Activated CD8-positive, alpha-beta memory T cell treated with anti-CD3 and anti-CD28 coated beads, Interleukin-2, amount 10 ng/mL, durations not matched to agents 7 days and 5 days (primary cell): ENCODE results near the gene PLBD2. TPM values are rescaled to one million over a fixed set of nuclear protein-coding genes. Genes with fewer than 3 reads are reported as not detected.

Source experiments
- ATAC-seq: fragments of 150-1000 bp; cut with Tn5 transposase; one replicate; pipeline ENCODE4 v1.10.0; 2021; ENCODE audit warnings: moderate library complexity
- CTCF ChIA-PET: fragments of 350-600 bp; sonication (Branson Sonifier 250); formaldehyde crosslinking; loops from one replicate; lab custom pipeline; 2021; ENCODE audit warnings: antibody characterized with exemption; lab: Charles Lee
- DNase-seq: peaks from one replicate; pipeline ENCODE4 v3.0.0-alpha.2; 2020
- H3K27ac Mint-ChIP-seq: one replicate; pipeline ENCODE4 v1.8.0; 2021; ENCODE audit warnings: mild to moderate bottlenecking, mixed read lengths
- H3K27me3 Mint-ChIP-seq: one replicate; pipeline ENCODE4 v1.8.0; 2021; ENCODE audit warnings: mixed read lengths
- H3K36me3 Mint-ChIP-seq: one replicate; pipeline ENCODE4 v1.8.0; 2021; ENCODE audit warnings: mild to moderate bottlenecking, mixed read lengths
- H3K4me1 Mint-ChIP-seq: one replicate; pipeline ENCODE4 v1.8.0; 2021; ENCODE audit warnings: mixed read lengths
- H3K4me3 Mint-ChIP-seq: one replicate; pipeline ENCODE4 v1.8.0; 2021; ENCODE audit warnings: mild to moderate bottlenecking, moderate library complexity, mixed read lengths
- H3K9me3 Mint-ChIP-seq: one replicate; pipeline ENCODE4 v1.8.0; 2022; ENCODE audit warnings: low read depth, mixed read lengths
- total RNA-seq, 2 experiments: library from RNA; stranded (reverse); gene quantifications; one replicate each; pipeline ENCODE4 v1.2.3, GENCODE V29; 2021

PLBD2 gene
- total RNA-seq, 2 experiments from 2014 or later, result 11.2 to 12.5 TPM

DNA sequence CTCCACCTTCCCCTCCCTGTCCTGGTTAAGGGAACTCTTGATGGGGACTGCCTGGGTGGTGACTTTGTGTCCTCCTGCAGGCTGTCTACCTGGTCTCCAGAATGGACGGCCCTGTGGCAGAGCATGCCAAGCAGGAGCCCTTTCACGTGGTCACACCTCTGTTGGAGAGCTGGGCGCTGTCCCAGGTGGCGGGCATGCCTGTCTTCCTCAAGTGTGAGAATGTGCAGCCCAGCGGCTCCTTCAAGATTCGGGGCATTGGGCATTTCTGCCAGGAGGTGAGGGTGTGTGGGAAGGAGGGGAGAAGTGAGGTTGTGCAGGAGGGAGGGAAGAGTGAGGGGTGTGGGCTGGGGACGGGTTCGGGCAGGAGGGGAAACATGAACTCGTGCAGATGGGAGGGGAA is 69.5 kb downstream of the PLBD2 start:
- H3K27me3 Mint-ChIP-seq, result peaks cover 22% of the 10 kb centered on the region
- peaks cover 4% of the 10 kb centered on the region for H3K9me3 Mint-ChIP-seq
- H3K36me3 Mint-ChIP-seq, result no peaks in the 10 kb centered on the region
- no peak overlapping the region for H3K4me3 Mint-ChIP-seq
- peaks cover 2% of the 10 kb centered on the region for H3K4me1 Mint-ChIP-seq
- no peak overlapping the region for H3K27ac Mint-ChIP-seq
- no peak for DNase-seq
- CTCF ChIA-PET, result no interaction called here
- no peak for ATAC-seq

GRCh38 chr12:113428482-113428881 is 70.1 kb downstream of the PLBD2 start:
- Mint-ChIP-seq H3K36me3 (no peaks in the 10 kb centered on the region), H3K9me3 (peaks cover 4% of the 10 kb centered on the region), H3K27me3 (peaks cover 22% of the 10 kb centered on the region), H3K27ac (no peak overlapping the region), H3K4me3 (no peak overlapping the region), H3K4me1 (peaks cover 2% of the 10 kb centered on the region)
- CTCF ChIA-PET, result interaction anchor here (1.3 kb wide), 1 partner anchor 11 kb away, joined by 3 read pairs; no protein-coding TSS in a partner anchor
- no peak for DNase-seq
- ATAC-seq, result no peak

- Mint-ChIP-seq H3K36me3 (no peaks in the 10 kb centered on the region), H3K27me3 (peaks cover 7% of the 10 kb centered on the region), H3K4me1 (no peaks in the 10 kb centered on the region), H3K27ac (no peak overlapping the region), H3K4me3 (no peak overlapping the region), H3K9me3 (peaks cover 4% of the 10 kb centered on the region)
- DNase-seq (no peak), ATAC-seq (no peak)
- CTCF ChIA-PET, result no interaction called here
Measured at GRCh38 chr12:113432986-113433385, 74.6 kb downstream of the PLBD2 start.

GRCh38 chr12:113435367-113435766 is 77.0 kb downstream of the PLBD2 start:
- CTCF ChIA-PET, result no interaction called here
- no peak overlapping the region for H3K27ac Mint-ChIP-seq
- H3K9me3 Mint-ChIP-seq, result no peaks in the 10 kb centered on the region
- no peaks in the 10 kb centered on the region for H3K36me3 Mint-ChIP-seq
- ATAC-seq (no peak), DNase-seq (no peak)
- no peaks in the 10 kb centered on the region for H3K4me1 Mint-ChIP-seq
- H3K4me3 Mint-ChIP-seq, result no peak overlapping the region
- peaks cover 6% of the 10 kb centered on the region for H3K27me3 Mint-ChIP-seq

- CTCF ChIA-PET, result no interaction called here
- H3K4me1 Mint-ChIP-seq, result no peaks in the 10 kb centered on the region
- no peak overlapping the region for H3K4me3 Mint-ChIP-seq
- no peak overlapping the region for H3K27ac Mint-ChIP-seq
- peaks cover 9% of the 10 kb centered on the region for H3K27me3 Mint-ChIP-seq
- DNase-seq, result no peak
- ATAC-seq, result no peak
- H3K9me3 Mint-ChIP-seq, result no peaks in the 10 kb centered on the region
- H3K36me3 Mint-ChIP-seq, result no peaks in the 10 kb centered on the region
Measured at GRCh38 chr12:113436586-113436985, 78.2 kb downstream of the PLBD2 start.

GRCh38 chr12:113436993-113437728 is 78.8 kb downstream of the PLBD2 start:
- CTCF ChIA-PET, result no interaction called here
- no peaks in the 10 kb centered on the region for H3K9me3 Mint-ChIP-seq
- H3K4me3 Mint-ChIP-seq, result no peak overlapping the region
- H3K36me3 Mint-ChIP-seq, result no peaks in the 10 kb centered on the region
- no peak overlapping the region for H3K27ac Mint-ChIP-seq
- peaks cover 9% of the 10 kb centered on the region for H3K27me3 Mint-ChIP-seq
- DNase-seq (no peak), ATAC-seq (no peak)
- no peaks in the 10 kb centered on the region for H3K4me1 Mint-ChIP-seq

- Mint-ChIP-seq H3K4me3 (no peak overlapping the region), H3K36me3 (no peaks in the 10 kb centered on the region), H3K27ac (no peak overlapping the region), H3K27me3 (peaks cover 9% of the 10 kb centered on the region), H3K4me1 (no peaks in the 10 kb centered on the region), H3K9me3 (no peaks in the 10 kb centered on the region)
- CTCF ChIA-PET, result no interaction called here
- DNase-seq, result no peak
- ATAC-seq, result no peak
Measured at GRCh38 chr12:113437729-113438100, 79.3 kb downstream of the PLBD2 start.

- Mint-ChIP-seq H3K27me3 (peaks cover 9% of the 10 kb centered on the region), H3K4me1 (no peaks in the 10 kb centered on the region), H3K9me3 (no peaks in the 10 kb centered on the region), H3K27ac (no peak overlapping the region), H3K4me3 (no peak overlapping the region), H3K36me3 (no peaks in the 10 kb centered on the region)
- no peak for DNase-seq
- CTCF ChIA-PET, result no interaction called here
- no peak for ATAC-seq
Measured at GRCh38 chr12:113438523-113439300, 80.3 kb downstream of the PLBD2 start.

- Mint-ChIP-seq H3K4me1 (no peaks in the 10 kb centered on the region), H3K27me3 (peaks cover 9% of the 10 kb centered on the region), H3K27ac (no peak overlapping the region), H3K36me3 (no peaks in the 10 kb centered on the region), H3K9me3 (no peaks in the 10 kb centered on the region), H3K4me3 (no peak overlapping the region)
- ATAC-seq (no peak), DNase-seq (no peak)
- CTCF ChIA-PET, result no interaction called here
Measured at GRCh38 chr12:113439301-113439597, 80.9 kb downstream of the PLBD2 start.

- CTCF ChIA-PET, result no interaction called here
- Mint-ChIP-seq H3K4me1 (no peaks in the 10 kb centered on the region), H3K9me3 (no peaks in the 10 kb centered on the region), H3K27me3 (peaks cover 9% of the 10 kb centered on the region), H3K27ac (no peak overlapping the region), H3K4me3 (no peak overlapping the region), H3K36me3 (no peaks in the 10 kb centered on the region)
- ATAC-seq (no peak), DNase-seq (no peak)
Measured at GRCh38 chr12:113439606-113440030, 81.2 kb downstream of the PLBD2 start.

DNA sequence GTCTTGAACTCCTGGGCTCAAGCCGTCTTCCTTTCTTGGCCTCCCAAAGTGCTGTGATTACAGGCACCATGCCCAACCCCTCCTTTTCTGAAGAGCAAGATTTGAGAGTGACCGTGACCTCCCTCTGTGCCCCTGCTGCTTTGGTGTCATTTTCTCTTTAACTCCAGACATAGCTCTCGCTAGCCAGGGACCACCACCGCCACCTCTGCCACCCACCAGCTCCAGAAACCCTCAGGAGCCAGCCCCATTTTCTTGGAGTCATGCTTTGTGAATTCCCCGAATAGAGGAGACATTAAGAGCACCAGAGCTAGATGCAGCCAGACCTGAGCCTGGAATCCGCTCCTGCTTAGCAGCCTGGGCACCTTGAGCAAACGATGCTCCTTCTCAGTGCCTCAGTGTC is 81.9 kb downstream of the PLBD2 start:
- DNase-seq, result no peak
- Mint-ChIP-seq H3K4me1 (no peaks in the 10 kb centered on the region), H3K4me3 (no peak overlapping the region), H3K27me3 (peaks cover 9% of the 10 kb centered on the region), H3K27ac (no peak overlapping the region), H3K9me3 (no peaks in the 10 kb centered on the region), H3K36me3 (no peaks in the 10 kb centered on the region)
- no peak for ATAC-seq
- CTCF ChIA-PET, result interaction anchor here (1.1 kb wide), 1 partner anchor 21 kb away, joined by 4 read pairs; no protein-coding TSS in a partner anchor

Other genes starting within 250 kb of the PLBD2 start
- gene RASAL1, start 222.8 kb upstream of the PLBD2 start, total RNA-seq, result not detected
- gene CFAP73, start 208.9 kb upstream of the PLBD2 start, total RNA-seq, result not detected
- gene DDX54, start 173.1 kb upstream of the PLBD2 start, total RNA-seq, result 10 to 100 TPM; 71.5 to 99.0 TPM
- 10 to 100 TPM; 23.1 to 29.6 TPM for gene RITA1, start 172.9 kb upstream of the PLBD2 start, total RNA-seq
- 10 to 100 TPM; 21.4 to 23.3 TPM for gene TPCN1, start 137.1 kb upstream of the PLBD2 start, total RNA-seq
- 10 to 100 TPM; 18.5 to 20.6 TPM for gene SLC8B1, start 23.5 kb upstream of the PLBD2 start, total RNA-seq
- not detected for gene SDS, start 45.3 kb downstream of the PLBD2 start, total RNA-seq
- gene SDSL, start 63.8 kb downstream of the PLBD2 start, total RNA-seq, result under 1 TPM; 0.32 to 0.45 TPM
- gene LHX5, start 113.3 kb downstream of the PLBD2 start, total RNA-seq, result not detected